DMS53 treated with DMSO at 0.1 percent for 48 hours (cell line): ENCODE data around the gene STOX2.
A peak's percentile ranks its signal among the peaks of the same experiment; 100 is the strongest.

Experiments used
- DNase-seq: peaks from one replicate; lab custom pipeline; 2025; ENCODE audit not compliant: unreplicated experiment; lab: John Stamatoyannopoulos, UW

The STOX2 gene

DNA sequence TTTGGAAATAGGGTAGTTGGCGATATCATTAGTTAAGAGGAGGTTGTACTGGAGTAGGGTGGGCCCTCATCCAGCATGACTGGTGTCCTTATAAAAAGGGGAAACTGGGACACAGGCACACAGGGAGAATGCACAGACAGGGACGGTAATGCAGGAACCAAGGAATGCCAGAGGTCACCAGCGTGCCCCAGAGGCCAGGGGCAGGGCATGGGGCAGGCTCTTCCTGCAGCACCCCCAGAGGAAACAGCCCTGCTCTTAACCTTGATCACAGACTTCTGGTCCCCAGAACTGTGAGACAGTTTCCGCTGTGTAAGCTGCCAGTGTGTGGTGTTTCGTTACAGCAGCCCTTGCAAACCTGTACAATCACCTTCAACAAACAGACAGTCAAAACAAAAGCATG, 15.9 kb upstream of the STOX2 start:
- DNase-seq = no peak

DNA sequence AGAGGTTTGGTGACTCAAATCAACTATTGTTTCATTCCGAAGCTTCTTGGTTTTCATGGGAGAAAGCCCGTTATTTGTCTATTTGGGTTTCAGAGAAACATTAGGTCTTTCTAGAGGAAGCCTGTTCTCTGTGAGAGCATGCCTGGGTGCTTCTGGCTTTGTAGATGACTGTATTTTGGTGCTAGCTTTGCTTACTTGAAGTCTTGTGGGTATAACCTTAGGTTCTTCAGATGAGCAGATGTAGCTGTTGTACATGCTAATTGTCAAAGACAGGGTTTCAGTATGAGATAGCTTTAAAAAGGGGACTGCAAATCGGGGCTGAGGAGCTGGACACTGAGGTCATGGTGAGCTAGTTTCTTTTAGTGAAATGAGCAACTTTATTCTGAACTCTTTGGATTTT, 7.9 kb upstream of the STOX2 start:
- no peak for DNase-seq

- DNase-seq = no peak
Measured at GRCh38 chr4:183898456-183898855, 6.7 kb upstream of the STOX2 start.

GRCh38 chr4:183903021-183903760, 1.9 kb upstream of the STOX2 start:
- DNase-seq = no peak

DNA sequence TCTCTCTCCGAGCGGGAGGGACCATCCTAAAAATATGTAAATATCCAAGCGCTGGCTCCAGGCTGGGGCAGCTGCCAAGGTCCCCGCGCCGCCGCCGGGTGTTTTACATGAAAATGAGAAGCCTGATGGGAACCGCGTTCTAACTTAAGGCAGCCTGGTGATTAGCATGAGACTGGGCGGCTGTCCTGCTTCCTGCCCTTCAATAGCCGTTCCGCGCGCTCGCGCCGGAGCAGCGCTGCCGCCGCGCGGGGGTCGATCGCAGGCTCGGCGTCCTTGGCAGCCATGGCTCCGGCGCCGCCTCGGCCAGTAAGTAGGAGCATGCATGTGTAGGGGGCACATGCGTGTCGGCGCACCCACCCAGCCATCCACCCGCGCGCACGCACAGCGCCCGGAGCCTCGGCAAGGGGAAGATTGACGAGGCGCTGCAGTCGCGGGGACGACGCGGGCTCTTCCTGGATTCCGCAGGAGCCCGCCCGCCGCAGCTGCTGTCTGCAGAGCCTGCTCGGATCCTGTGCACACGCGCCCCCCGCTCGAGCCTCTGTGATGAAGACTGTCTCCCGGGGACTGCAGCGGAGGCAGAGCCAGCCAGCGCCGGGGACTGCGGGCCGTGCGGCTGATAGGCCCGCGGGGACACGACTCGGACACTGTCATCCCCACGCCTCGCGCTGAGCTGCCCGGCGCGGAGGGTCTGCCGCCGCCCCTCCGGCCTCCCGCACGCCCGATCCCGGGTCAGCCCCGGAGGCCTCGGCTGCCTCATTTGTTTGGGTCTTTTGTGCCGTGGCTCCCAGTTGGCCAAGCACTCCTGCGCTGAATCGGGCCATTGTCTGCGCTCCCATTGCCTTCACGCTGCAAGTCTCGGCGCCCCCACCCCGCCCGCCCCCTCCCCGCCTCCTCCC, 734 bp downstream of the STOX2 start:
- peak; percentile 27 for DNase-seq

- DNase-seq = no peak
Measured at GRCh38 chr4:183906489-183906738, 1.3 kb downstream of the STOX2 start.

- no peak for DNase-seq
Measured at GRCh38 chr4:183906739-183907651, 1.9 kb downstream of the STOX2 start.

- no peak for DNase-seq
Measured at GRCh38 chr4:183907871-183908683, 3.0 kb downstream of the STOX2 start.

- no peak for DNase-seq
Measured at GRCh38 chr4:183909187-183909586, 4.1 kb downstream of the STOX2 start.

DNA sequence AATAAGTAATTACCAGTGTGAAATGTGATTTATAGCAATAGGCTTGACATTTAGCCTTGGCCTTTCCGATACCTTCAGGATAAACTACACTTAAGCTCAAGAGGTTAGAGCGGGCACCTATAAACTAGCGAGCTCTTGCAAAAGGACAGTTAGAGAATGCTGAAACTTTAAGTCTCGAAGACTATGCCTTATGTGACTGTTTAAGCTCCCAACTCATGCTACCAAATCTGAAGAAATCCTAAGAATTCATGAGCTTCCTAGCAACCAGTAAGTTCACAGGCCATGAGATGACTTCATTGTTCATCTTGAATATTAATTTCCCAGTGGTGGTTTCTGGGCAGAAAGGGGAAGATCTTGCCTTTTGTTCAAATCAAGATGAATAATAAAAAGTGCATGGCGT, 4.7 kb downstream of the STOX2 start:
- no peak for DNase-seq

GRCh38 chr4:183912585-183912984, 7.5 kb downstream of the STOX2 start:
- DNase-seq = no peak

GRCh38 chr4:183915976-183916375, 10.9 kb downstream of the STOX2 start:
- no peak for DNase-seq

- no peak for DNase-seq
Measured at GRCh38 chr4:183918696-183919095, 13.6 kb downstream of the STOX2 start.

GRCh38 chr4:183919141-183919540, 14.0 kb downstream of the STOX2 start:
- DNase-seq = no peak

DNA sequence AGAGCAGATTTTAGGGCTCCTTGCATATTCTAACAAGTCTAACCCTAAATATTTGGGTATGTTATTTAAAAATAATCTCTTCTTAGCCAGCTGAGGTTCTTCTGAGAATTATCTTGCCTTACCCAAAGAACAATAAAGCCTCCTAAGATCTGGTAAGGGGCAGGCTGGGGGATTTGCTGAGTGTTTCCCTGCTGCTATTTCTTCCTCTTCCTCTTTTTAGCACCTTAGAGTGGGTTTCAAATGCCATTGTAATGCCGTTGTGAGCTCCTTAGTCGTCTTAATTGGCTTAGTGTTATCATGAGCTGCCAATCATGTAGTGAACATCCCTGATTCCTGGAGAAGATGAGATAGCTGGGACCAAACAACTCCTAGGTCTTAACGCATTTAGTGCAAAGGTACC, 15.4 kb downstream of the STOX2 start:
- no peak for DNase-seq

DNA sequence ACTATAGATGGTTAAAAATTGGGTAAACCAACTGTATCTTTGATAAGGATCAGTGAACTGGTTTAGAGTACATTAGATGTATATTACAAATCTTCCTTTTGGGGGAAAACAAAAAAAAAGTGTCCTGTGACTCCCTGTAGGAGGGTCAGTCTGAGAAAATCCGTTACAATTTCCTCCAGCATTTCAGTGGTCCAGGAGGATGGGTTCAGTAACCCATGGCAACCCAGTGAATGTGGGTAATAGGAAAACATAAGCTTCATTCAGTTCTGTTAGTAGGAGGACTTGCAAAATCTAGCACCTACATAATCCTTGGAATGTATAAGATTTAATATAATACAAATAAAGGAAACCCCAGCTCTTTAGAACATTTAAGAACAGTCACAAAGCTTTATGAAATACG, 16.2 kb downstream of the STOX2 start:
- DNase-seq = no peak

- DNase-seq = no peak
Measured at GRCh38 chr4:183924362-183925044, 19.4 kb downstream of the STOX2 start.

GRCh38 chr4:183926950-183927349, 21.8 kb downstream of the STOX2 start:
- DNase-seq = no peak

GRCh38 chr4:183932576-183932975, 27.5 kb downstream of the STOX2 start:
- DNase-seq = no peak

- no peak for DNase-seq
Measured at GRCh38 chr4:183934761-183935160, 29.7 kb downstream of the STOX2 start.
